Muscle layer of colon (tissue), 2 donors: ENCODE measurements around the gene GAA.

Experiments used
- H3K27ac ChIP-seq: one replicate; pipeline ENCODE4 v1.7.0; 2013; ENCODE audit warnings: low read depth, mild to moderate bottlenecking, low read length, moderate library complexity
- H3K27me3 ChIP-seq, 2 donors: one replicate each; pipeline ENCODE4 v1.7.0; 2013; ENCODE audit warnings: low read length in 2 of 2, mild to moderate bottlenecking in 2 of 2; ENCODE audit not compliant: insufficient read depth in 2 of 2, control insufficient read depth in 1 of 2
- H3K36me3 ChIP-seq: one replicate; pipeline ENCODE4 v1.7.0; 2013; ENCODE audit warnings: mild to moderate bottlenecking, low read length; ENCODE audit not compliant: insufficient read depth
- H3K4me1 ChIP-seq: one replicate; pipeline ENCODE4 v1.7.0; 2013; ENCODE audit warnings: mild to moderate bottlenecking, low read length; ENCODE audit not compliant: insufficient read depth
- H3K4me3 ChIP-seq, 2 donors: one replicate each; pipeline ENCODE4 v1.7.0; 2013; ENCODE audit warnings: low read length in 2 of 2, low read depth in 1 of 2, mild to moderate bottlenecking in 1 of 2, moderate library complexity in 1 of 2
- H3K9ac ChIP-seq: one replicate; pipeline ENCODE4 v1.7.0; 2013; ENCODE audit warnings: low read length
- H3K9me3 ChIP-seq: one replicate; pipeline ENCODE4 v1.7.0; 2013; ENCODE audit warnings: mild to moderate bottlenecking, low read length
- donor health status: abdominal sarcoma.
- donor health status: Adenocarcinoma of cecum.

The GAA gene

DNA sequence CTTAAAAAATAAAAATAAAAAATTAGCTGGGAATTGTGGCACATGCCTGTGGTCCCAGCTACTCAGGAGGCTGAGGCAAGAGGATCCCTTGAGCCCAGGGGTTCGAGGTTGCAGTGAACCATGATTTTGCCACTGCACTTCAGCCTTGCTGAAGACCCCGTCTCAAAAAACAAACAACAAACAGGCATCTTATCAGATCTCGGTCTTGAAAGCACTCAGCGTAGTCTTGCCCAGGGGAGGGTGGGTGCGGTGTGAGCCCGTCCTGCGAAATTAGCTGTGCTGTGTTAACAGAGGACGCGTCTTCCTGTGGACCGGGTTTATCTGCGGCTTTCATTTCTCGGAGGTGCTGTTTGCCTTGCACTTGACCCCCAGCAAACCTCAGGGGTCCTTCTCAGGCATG is 5.4 kb downstream of the GAA start:
- H3K4me1 ChIP-seq, result peaks cover 11% of the 10 kb centered on the region
- no peaks in the 10 kb centered on the region for H3K36me3 ChIP-seq

DNA sequence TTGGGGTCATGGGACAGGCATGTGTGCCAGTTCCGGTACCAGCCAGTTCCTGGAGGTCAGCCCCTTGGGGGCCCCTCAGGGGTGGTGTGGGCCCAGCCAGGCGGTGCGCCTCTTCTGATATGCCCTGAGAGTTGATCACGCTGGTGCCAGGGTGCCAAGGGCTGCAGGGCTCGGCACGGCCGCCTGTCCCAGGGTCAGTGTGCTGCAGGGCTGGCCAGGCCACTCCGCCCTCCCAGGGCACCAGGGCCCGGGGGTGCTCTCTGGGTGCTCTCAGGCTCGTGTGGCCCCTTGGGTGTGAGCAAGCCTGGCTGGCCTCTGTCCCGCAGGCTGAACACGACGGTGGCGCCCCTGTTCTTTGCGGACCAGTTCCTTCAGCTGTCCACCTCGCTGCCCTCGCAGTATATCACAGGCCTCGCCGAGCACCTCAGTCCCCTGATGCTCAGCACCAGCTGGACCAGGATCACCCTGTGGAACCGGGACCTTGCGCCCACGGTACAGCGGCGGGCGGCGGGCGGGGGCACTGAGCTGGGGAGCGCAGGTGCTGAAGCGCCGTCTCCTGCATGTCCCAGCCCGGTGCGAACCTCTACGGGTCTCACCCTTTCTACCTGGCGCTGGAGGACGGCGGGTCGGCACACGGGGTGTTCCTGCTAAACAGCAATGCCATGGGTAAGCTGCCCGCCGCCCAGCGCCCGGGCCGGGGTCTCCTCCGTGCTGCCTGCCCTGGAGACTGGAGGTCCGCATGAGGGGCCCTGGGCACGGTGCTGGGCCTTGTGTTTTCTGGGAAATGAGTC is 6.0 kb downstream of the GAA start:
- Histone ChIP-seq H3K36me3 (no peaks in the 10 kb centered on the region), H3K9ac (no peak overlapping the region), H3K4me1 (peaks cover 5% of the 10 kb centered on the region), H3K27ac (no peak overlapping the region), H3K4me3 (no peak overlapping the region), H3K27me3 (no peaks in the 10 kb centered on the region), H3K9me3 (no peaks in the 10 kb centered on the region)

More for the DNA sequence above, 5.4 kb downstream of the GAA start:
- H3K4me3 ChIP-seq, result no peak overlapping the region
- no peaks in the 10 kb centered on the region for H3K9me3 ChIP-seq
- no peak overlapping the region for H3K27ac ChIP-seq
- no peaks in the 10 kb centered on the region for H3K27me3 ChIP-seq
- H3K9ac ChIP-seq, result no peak overlapping the region

DNA sequence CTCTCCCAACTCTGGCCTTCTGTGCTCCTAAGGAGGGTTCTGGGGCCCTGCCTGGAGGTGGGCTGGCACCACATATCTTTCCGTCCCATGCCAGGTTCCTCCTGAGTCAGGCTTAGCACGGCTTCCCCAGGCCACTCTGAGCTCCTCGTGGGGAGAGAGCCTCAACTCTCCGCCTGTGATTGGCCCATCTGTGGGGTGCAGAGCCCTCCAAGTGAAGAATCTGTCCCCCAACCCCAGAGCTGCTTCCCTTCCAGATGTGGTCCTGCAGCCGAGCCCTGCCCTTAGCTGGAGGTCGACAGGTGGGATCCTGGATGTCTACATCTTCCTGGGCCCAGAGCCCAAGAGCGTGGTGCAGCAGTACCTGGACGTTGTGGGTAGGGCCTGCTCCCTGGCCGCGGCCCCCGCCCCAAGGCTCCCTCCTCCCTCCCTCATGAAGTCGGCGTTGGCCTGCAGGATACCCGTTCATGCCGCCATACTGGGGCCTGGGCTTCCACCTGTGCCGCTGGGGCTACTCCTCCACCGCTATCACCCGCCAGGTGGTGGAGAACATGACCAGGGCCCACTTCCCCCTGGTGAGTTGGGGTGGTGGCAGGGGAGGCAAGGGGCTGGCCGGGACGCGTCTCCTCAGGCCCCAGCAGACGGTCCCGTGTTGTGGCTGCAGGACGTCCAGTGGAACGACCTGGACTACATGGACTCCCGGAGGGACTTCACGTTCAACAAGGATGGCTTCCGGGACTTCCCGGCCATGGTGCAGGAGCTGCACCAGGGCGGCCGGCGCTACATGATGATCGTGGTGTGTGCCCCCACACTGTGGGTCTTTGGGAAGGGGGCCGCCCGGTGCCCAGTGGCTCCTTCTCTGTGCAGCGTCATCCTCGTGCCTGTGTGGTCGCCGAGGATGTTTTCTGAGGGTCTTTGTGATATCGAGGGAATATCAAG is 6.9 kb downstream of the GAA start:
- Histone ChIP-seq H3K27me3 (no peaks in the 10 kb centered on the region), H3K36me3 (no peaks in the 10 kb centered on the region)

DNA sequence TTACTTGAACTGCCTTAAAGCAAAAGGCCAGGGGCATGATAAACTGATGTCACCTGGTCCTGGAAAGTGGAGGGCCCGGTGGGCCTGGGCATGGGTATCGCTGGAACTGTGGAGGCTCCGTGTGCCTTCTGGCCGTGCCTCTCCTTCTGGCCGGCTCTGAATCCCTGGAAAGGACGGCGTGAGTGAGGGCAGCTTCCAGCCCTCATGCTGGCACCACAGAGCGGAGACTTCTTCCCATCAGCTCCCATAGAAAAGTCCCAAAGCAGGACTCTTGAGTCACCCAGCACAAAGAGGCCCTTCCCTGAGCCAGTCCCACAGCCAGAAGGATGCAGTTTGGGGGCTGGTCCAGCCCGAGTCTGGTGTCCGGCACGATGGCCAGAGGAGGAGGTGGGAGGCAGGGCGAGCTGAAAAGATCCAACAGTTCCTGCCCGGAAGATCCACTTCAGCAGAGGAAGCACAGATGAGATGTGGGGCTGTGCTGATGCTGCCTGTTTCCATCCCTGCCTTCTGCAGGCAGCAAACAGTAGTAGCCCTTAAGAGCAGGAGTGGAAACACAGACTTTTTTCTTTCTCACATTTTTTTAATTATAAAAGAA is 7.8 kb downstream of the GAA start:
- Histone ChIP-seq H3K27me3 (no peaks in the 10 kb centered on the region), H3K4me1 (no peaks in the 10 kb centered on the region), H3K4me3 (no peak overlapping the region), H3K9me3 (no peaks in the 10 kb centered on the region), H3K27ac (no peak overlapping the region), H3K36me3 (no peaks in the 10 kb centered on the region), H3K9ac (no peak overlapping the region)

More for the DNA sequence above, 6.9 kb downstream of the GAA start:
- H3K9ac ChIP-seq, result no peak overlapping the region
- H3K4me1 ChIP-seq, result no peaks in the 10 kb centered on the region
- no peak overlapping the region for H3K4me3 ChIP-seq
- H3K27ac ChIP-seq, result no peak overlapping the region
- H3K9me3 ChIP-seq, result no peaks in the 10 kb centered on the region

DNA sequence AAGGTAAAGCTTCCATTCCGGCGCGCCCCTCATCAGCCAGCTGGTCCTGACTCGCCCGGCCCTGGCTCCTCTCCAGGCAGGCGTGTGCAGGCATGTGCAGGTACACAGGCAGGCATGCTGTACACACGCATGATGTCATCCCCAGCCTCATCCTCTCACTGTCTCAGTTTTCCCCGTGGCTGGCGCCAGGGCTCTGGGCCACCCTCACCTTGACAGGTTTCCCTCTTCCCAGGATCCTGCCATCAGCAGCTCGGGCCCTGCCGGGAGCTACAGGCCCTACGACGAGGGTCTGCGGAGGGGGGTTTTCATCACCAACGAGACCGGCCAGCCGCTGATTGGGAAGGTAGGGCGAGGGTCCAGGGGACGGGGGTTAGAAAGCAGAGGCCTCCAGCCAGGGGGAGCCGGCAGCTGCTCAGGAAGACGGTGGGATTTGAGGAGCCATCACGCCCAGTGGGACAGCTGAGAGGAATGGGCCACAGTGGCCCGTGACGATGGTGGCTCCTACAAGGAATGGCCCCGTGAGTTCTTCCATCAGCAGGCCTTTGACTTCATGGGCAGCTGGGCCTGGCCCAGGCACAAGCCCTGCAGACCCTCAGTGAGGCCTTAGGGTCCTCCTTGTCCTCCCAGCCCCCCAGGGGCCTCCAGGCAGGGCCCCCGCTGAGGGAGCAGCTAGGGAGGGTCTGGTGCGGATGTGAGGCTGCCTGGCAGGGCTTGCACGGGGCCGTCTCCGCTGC is 8.5 kb downstream of the GAA start:
- H3K27ac ChIP-seq, result no peak overlapping the region
- no peak overlapping the region for H3K4me3 ChIP-seq
- H3K9me3 ChIP-seq, result no peaks in the 10 kb centered on the region
- H3K36me3 ChIP-seq, result no peaks in the 10 kb centered on the region
- no peaks in the 10 kb centered on the region for H3K4me1 ChIP-seq
- no peak overlapping the region for H3K9ac ChIP-seq
- no peaks in the 10 kb centered on the region for H3K27me3 ChIP-seq

DNA sequence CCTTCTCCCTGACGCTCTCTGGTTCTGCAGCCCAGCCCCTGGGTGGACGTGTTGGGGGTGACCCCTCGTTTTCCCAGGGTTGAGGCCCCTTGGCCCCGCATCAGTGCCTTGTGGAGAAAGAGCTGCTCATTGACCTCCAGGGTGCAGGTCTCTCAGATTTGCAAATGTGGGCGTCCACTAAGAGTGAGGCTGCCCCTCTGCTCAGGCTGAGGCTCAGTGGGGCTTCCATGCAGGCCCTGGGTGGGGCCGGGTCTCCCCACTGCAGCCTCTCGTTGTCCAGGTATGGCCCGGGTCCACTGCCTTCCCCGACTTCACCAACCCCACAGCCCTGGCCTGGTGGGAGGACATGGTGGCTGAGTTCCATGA is 9.0 kb downstream of the GAA start:
- Histone ChIP-seq H3K27me3 (no peaks in the 10 kb centered on the region), H3K4me3 (no peak overlapping the region), H3K36me3 (no peaks in the 10 kb centered on the region), H3K9me3 (no peaks in the 10 kb centered on the region), H3K27ac (no peak overlapping the region), H3K4me1 (no peaks in the 10 kb centered on the region), H3K9ac (no peak overlapping the region)

DNA sequence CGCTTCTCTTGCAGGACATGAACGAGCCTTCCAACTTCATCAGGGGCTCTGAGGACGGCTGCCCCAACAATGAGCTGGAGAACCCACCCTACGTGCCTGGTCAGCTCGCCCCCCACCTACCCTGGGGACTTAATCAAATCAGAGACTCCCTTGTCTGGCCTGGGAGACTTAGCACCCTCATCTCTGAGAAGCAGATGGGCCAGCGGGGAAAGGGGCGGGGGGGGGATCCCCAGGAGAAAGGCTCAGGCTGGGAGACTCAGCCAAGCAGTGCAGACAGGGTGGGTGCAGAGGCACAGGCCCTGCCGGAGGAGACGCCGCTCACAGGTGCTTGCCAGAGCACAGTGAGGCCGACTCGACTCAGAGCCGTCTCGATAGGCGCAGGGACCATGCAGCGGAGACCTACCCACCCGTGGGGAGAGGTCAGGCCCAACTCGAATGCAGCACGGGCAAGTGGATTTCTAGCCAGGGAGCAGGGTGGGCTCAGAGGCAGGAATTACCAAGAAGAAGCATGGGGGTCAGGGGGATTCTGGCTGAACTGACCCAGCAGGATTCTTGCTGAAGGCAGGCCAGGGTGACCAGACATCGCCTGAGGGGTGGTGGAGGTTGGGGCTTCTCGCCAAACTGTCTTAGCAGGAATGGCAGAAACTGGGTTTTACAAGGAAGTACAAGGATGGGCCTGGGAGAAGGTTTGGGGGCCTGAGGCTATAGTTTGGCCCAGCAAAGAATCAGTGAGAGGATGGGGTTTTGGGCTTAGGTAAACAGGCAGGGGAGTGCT is 9.7 kb downstream of the GAA start:
- H3K36me3 ChIP-seq, result no peaks in the 10 kb centered on the region

DNA sequence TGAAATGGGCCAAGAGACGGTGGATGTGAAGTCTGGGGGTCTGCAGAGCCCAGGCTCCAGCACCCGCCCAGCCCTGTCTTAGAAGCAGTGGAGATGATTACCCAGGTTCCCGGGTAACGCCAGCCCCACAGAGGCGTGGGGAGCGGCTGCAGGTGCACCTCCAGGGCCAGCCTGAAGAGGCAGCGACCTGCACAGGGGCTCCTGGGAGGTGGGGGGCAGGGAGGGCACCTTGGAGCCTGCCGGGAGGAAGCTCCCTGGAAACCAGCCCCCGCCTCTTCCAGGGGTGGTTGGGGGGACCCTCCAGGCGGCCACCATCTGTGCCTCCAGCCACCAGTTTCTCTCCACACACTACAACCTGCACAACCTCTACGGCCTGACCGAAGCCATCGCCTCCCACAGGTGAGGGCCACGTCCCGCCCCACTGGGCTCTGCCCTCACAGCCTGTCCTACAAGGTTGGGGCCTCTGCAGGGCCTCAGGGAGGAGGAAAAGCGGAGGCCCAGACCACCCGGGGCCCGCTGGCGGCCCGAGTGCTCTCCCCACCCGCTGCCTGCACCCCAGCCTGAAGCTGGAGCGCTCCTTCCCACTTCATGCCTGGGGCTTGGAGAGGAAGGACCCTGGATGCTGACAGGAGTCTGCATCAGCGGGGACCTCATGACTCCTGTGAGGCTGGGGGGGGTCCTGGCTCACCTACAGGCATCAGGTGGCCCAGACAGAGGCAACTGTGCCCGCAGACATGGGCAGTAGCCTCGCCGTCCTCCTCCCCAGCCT is 10.5 kb downstream of the GAA start:
- H3K4me3 ChIP-seq, result no peak overlapping the region
- no peaks in the 10 kb centered on the region for H3K36me3 ChIP-seq
- no peaks in the 10 kb centered on the region for H3K27me3 ChIP-seq
- no peaks in the 10 kb centered on the region for H3K4me1 ChIP-seq
- no peak overlapping the region for H3K9ac ChIP-seq
- no peaks in the 10 kb centered on the region for H3K9me3 ChIP-seq
- H3K27ac ChIP-seq, result no peak overlapping the region

More for the DNA sequence above, 9.7 kb downstream of the GAA start:
- no peaks in the 10 kb centered on the region for H3K4me1 ChIP-seq
- H3K27me3 ChIP-seq, result no peaks in the 10 kb centered on the region
- no peak overlapping the region for H3K9ac ChIP-seq
- no peak overlapping the region for H3K27ac ChIP-seq
- H3K9me3 ChIP-seq, result no peaks in the 10 kb centered on the region
- H3K4me3 ChIP-seq, result no peak overlapping the region

DNA sequence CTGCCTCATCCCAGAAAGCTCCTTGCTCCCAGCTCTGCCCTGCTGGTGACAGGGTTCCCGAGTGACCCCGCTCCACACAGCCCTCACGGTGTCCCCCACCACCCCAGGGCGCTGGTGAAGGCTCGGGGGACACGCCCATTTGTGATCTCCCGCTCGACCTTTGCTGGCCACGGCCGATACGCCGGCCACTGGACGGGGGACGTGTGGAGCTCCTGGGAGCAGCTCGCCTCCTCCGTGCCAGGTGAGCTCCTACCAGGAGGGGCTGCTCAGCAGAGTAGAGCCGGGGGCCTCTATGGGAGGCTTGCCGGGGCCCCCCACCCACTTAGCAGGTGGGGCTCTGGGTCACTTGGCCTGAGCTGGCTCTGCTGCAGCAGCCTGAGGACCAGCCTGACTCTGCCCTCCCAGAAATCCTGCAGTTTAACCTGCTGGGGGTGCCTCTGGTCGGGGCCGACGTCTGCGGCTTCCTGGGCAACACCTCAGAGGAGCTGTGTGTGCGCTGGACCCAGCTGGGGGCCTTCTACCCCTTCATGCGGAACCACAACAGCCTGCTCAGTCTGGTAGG is 11.2 kb downstream of the GAA start:
- H3K36me3 ChIP-seq, result no peaks in the 10 kb centered on the region
- no peak overlapping the region for H3K27ac ChIP-seq
- H3K9me3 ChIP-seq, result no peaks in the 10 kb centered on the region
- no peaks in the 10 kb centered on the region for H3K4me1 ChIP-seq
- no peak overlapping the region for H3K9ac ChIP-seq
- H3K27me3 ChIP-seq, result no peaks in the 10 kb centered on the region
- H3K4me3 ChIP-seq, result no peak overlapping the region

DNA sequence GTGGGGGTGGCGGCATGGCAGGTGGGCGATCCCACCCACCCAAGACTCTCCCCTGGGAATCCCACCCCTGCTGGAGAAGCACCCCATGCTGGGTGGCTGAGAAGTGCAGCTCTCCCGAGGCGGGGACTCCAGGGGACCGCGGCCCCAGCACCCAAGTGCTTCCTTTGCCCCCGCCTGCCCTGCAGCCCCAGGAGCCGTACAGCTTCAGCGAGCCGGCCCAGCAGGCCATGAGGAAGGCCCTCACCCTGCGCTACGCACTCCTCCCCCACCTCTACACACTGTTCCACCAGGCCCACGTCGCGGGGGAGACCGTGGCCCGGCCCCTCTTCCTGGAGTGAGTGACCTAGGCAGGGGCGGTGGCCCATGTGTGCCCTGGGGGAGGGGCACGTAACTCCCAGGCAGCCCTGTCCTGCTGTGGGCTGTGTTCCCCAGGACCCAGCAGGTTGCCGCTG is 11.7 kb downstream of the GAA start:
- Histone ChIP-seq H3K9me3 (no peaks in the 10 kb centered on the region), H3K4me1 (no peaks in the 10 kb centered on the region), H3K4me3 (no peak overlapping the region), H3K36me3 (no peaks in the 10 kb centered on the region), H3K27me3 (no peaks in the 10 kb centered on the region), H3K27ac (no peak overlapping the region), H3K9ac (no peak overlapping the region)
